ENCODE data around the gene NARF. TPM values are rescaled to one million over a fixed set of nuclear protein-coding genes. Genes with fewer than 3 reads are reported as not detected.
"Not testable (repeated sequence)": the region's sequence is repeated elsewhere in the genome, so short reads cannot be mapped to it uniquely, and the experiment has no call there.

The NARF gene
- total RNA-seq, 2 experiments from 2014 or later: 63.9 to 65.4 TPM

- no peaks in the 10 kb centered on the region for H3K9me3 Mint-ChIP-seq
- TF ChIP-seq CTCF (IDR thresholded peaks at IDR 0.05): no peak
- H3K27me3 Mint-ChIP-seq: no peaks in the 10 kb centered on the region
- intact Hi-C loops (cut with micrococcal nuclease): no loop called here
- peak; percentile 2 for ATAC-seq
- H3K27ac Mint-ChIP-seq: peak overlapping the region; percentile 95
- ChIA-PET POLR2A (interaction anchor here (0.8 to 3.2 kb wide), 11 partner anchors 8 to 259 kb away, joined by 3 to 27 read pairs (median 4); partner anchors contain the start of genes FN3KRP and FOXK2), CTCF (interaction anchor here (1.4 kb wide), 1 partner anchor 33 kb away, joined by 5 read pairs; no protein-coding TSS in a partner anchor)
- DNase-seq: peak; percentile 30
- peaks cover 2% of the 10 kb centered on the region for H3K36me3 Mint-ChIP-seq (ENCODE audit: low read depth)
- H3K4me1 Mint-ChIP-seq (ENCODE audit: low read depth): peaks cover 19% of the 10 kb centered on the region
- peak overlapping the region; percentile 79 for H3K4me3 Mint-ChIP-seq
These were observed 1.2 kb upstream of the NARF start for GRCh38 chr17:82457073-82457928.

- H3K4me1 Mint-ChIP-seq (ENCODE audit: low read depth): peaks cover 17% of the 10 kb centered on the region
- DNase-seq: no peak
- ChIA-PET CTCF (interaction anchor here (1.4 kb wide), 1 partner anchor 33 kb away, joined by 5 read pairs; no protein-coding TSS in a partner anchor), POLR2A (interaction anchor here (0.7 to 3.2 kb wide), 11 partner anchors 8 to 258 kb away, joined by 3 to 27 read pairs (median 4); partner anchors contain the start of genes FN3KRP and FOXK2)
- peak overlapping the region; percentile 95 for H3K27ac Mint-ChIP-seq
- peaks cover 5% of the 10 kb centered on the region for H3K36me3 Mint-ChIP-seq (ENCODE audit: low read depth)
- peak overlapping the region; percentile 79 for H3K4me3 Mint-ChIP-seq
- no peaks in the 10 kb centered on the region for H3K27me3 Mint-ChIP-seq
- H3K9me3 Mint-ChIP-seq: no peaks in the 10 kb centered on the region
- no peak for ATAC-seq
- intact Hi-C loops (cut with micrococcal nuclease): no loop called here
- no peak for TF ChIP-seq CTCF (IDR thresholded peaks at IDR 0.05)
These were observed 687 bp upstream of the NARF start for GRCh38 chr17:82457929-82458178.

GRCh38 chr17:82458885-82459424 is 414 bp downstream of the NARF start:
- ATAC-seq (no peak), DNase-seq (peak; percentile 45)
- CTCF ChIA-PET: no interaction called here
- Mint-ChIP-seq H3K4me1 (ENCODE audit: low read depth) (peaks cover 17% of the 10 kb centered on the region), H3K9me3 (no peaks in the 10 kb centered on the region), H3K4me3 (peak overlapping the region; percentile 79), H3K27ac (peak overlapping the region; percentile 78), H3K27me3 (no peaks in the 10 kb centered on the region), H3K36me3 (ENCODE audit: low read depth) (peaks cover 14% of the 10 kb centered on the region)
- intact Hi-C loops (cut with micrococcal nuclease): no loop called here
- no peak for TF ChIP-seq CTCF (IDR thresholded peaks at IDR 0.05)
- POLR2A ChIA-PET: interaction anchor here (3.2 kb wide), 1 partner anchor 10 kb away, joined by 27 read pairs; no protein-coding TSS in a partner anchor

- peaks cover 20% of the 10 kb centered on the region for H3K36me3 Mint-ChIP-seq (ENCODE audit: low read depth)
- H3K27ac Mint-ChIP-seq; intact Hi-C loops (cut with micrococcal nuclease); DNase-seq; CTCF ChIA-PET; H3K9me3 Mint-ChIP-seq; H3K27me3 Mint-ChIP-seq; ATAC-seq: not testable (repeated sequence)
- H3K4me3 Mint-ChIP-seq: peak overlapping the region; percentile 3
- POLR2A ChIA-PET: interaction anchor here (1.1 to 3.2 kb wide), 3 partner anchors 11 to 231 kb away, joined by 3 to 27 read pairs (median 4); no protein-coding TSS in a partner anchor
- peaks cover 20% of the 10 kb centered on the region for H3K4me1 Mint-ChIP-seq (ENCODE audit: low read depth)
These were observed 1.4 kb downstream of the NARF start for GRCh38 chr17:82459936-82460335.

- Mint-ChIP-seq H3K36me3 (ENCODE audit: low read depth) (peaks cover 27% of the 10 kb centered on the region), H3K4me1 (ENCODE audit: low read depth) (peaks cover 17% of the 10 kb centered on the region), H3K27ac (no peak overlapping the region), H3K9me3 (no peaks in the 10 kb centered on the region), H3K27me3 (no peaks in the 10 kb centered on the region), H3K4me3 (no peak overlapping the region)
- TF ChIP-seq CTCF (IDR thresholded peaks at IDR 0.05): no peak
- POLR2A ChIA-PET: interaction anchor here (1.0 kb wide), 2 partner anchors 13 to 23 kb away, joined by 3 to 4 read pairs; no protein-coding TSS in a partner anchor
- intact Hi-C loops (cut with micrococcal nuclease): no loop called here
- no peak for DNase-seq
- no peak for ATAC-seq
- CTCF ChIA-PET: interaction anchor here (1.3 to 1.6 kb wide), 2 partner anchors 92 to 162 kb away, joined by 3 to 5 read pairs; no protein-coding TSS in a partner anchor
These were observed 3.4 kb downstream of the NARF start for GRCh38 chr17:82461827-82462524.

Measured in activated CD8-positive, alpha-beta T cell treated with anti-CD3 and anti-CD28 coated beads for 36 hours (primary cell).